ENCODE measurements around the gene EXD2.

DNA sequence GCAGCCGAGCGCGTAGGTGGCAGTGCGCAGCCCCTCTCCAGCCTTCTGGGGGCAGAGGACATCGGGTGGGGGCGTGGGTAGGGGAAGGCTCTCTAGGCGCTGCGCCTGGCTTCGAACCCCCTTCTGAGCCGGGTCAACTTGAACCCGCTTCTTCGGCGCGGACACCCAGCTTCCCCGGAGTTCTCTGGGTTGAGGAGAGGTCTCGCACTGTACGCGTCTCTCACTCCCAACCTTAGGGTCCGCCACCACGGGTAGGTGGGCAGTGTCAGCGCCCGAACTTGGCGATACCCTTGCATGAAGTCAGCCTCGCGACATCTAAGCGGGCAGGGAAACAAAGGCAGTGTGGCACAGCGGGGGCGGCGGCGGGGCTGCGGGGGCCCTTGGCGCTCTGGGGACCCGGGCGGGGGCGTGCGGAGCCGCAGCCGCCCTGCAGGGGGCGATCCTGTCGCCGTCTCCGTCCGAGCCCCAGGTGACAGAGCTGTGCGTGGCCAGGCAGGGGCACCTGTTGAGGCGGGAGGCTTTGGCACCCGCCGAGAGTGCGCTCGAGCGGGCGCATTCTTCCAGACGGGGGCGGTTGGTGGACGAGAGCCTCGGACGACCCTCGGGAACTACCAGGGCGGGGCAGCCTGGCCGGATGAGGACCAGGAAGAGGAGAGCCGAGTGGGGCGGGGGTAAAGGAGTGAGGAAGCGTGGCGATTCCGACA is 69.7 kb downstream of the EXD2 start:
- TF ChIP-seq, protein P1, sequence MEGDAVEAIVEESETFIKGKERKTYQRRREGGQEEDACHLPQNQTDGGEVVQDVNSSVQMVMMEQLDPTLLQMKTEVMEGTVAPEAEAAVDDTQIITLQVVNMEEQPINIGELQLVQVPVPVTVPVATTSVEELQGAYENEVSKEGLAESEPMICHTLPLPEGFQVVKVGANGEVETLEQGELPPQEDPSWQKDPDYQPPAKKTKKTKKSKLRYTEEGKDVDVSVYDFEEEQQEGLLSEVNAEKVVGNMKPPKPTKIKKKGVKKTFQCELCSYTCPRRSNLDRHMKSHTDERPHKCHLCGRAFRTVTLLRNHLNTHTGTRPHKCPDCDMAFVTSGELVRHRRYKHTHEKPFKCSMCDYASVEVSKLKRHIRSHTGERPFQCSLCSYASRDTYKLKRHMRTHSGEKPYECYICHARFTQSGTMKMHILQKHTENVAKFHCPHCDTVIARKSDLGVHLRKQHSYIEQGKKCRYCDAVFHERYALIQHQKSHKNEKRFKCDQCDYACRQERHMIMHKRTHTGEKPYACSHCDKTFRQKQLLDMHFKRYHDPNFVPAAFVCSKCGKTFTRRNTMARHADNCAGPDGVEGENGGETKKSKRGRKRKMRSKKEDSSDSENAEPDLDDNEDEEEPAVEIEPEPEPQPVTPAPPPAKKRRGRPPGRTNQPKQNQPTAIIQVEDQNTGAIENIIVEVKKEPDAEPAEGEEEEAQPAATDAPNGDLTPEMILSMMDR (IDR thresholded peaks at IDR 0.05; ENCODE audit: insufficient read depth, low read length): no peak
- no peak for TF ChIP-seq POLR2AphosphoS5 (IDR thresholded peaks at IDR 0.05; ENCODE audit: low read depth)
- TF ChIP-seq, protein P2, sequence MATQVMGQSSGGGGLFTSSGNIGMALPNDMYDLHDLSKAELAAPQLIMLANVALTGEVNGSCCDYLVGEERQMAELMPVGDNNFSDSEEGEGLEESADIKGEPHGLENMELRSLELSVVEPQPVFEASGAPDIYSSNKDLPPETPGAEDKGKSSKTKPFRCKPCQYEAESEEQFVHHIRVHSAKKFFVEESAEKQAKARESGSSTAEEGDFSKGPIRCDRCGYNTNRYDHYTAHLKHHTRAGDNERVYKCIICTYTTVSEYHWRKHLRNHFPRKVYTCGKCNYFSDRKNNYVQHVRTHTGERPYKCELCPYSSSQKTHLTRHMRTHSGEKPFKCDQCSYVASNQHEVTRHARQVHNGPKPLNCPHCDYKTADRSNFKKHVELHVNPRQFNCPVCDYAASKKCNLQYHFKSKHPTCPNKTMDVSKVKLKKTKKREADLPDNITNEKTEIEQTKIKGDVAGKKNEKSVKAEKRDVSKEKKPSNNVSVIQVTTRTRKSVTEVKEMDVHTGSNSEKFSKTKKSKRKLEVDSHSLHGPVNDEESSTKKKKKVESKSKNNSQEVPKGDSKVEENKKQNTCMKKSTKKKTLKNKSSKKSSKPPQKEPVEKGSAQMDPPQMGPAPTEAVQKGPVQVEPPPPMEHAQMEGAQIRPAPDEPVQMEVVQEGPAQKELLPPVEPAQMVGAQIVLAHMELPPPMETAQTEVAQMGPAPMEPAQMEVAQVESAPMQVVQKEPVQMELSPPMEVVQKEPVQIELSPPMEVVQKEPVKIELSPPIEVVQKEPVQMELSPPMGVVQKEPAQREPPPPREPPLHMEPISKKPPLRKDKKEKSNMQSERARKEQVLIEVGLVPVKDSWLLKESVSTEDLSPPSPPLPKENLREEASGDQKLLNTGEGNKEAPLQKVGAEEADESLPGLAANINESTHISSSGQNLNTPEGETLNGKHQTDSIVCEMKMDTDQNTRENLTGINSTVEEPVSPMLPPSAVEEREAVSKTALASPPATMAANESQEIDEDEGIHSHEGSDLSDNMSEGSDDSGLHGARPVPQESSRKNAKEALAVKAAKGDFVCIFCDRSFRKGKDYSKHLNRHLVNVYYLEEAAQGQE (IDR thresholded peaks at IDR 0.05; ENCODE audit: insufficient replicate concordance, low read depth): no peak
- TF ChIP-seq SPI1 (IDR thresholded peaks at IDR 0.05; ENCODE audit: borderline replicate concordance, low read depth): no peak
- TF ChIP-seq GABPA (IDR thresholded peaks at IDR 0.05; ENCODE audit: low read depth): no peak
